Calu3 (cell line): Measurements from ENCODE around the gene ZBTB32. TPM values are rescaled to one million over a fixed set of nuclear protein-coding genes. Genes with fewer than 3 reads are reported as not detected.

ENCODE experiments used
- total RNA-seq: library from RNA; stranded (reverse); gene quantifications from 2 replicates; pipeline ENCODE4 v1.2.3, GENCODE V29; 2022

The ZBTB32 gene
- total RNA-seq, 1 experiment from 2014 or later = not detected

Other genes with a start within 250 kb of the ZBTB32 start
- not detected in 2 replicates for gene KRTDAP, start 214.1 kb upstream of the ZBTB32 start, total RNA-seq
- gene DMKN, start 190.9 kb upstream of the ZBTB32 start, total RNA-seq = 218 and 224 TPM in 2 replicates
- gene SBSN, start 176.2 kb upstream of the ZBTB32 start, total RNA-seq = not detected in 2 replicates
- gene GAPDHS, start 171.1 kb upstream of the ZBTB32 start, total RNA-seq = not detected in 2 replicates
- 114 and 118 TPM in 2 replicates for gene TMEM147, start 158.9 kb upstream of the ZBTB32 start, total RNA-seq
- not detected in 2 replicates for gene ATP4A, start 140.9 kb upstream of the ZBTB32 start, total RNA-seq
- not detected in 2 replicates for gene PMIS2, start 118.4 kb upstream of the ZBTB32 start, total RNA-seq
- gene HAUS5, start 91.8 kb upstream of the ZBTB32 start, total RNA-seq = 35.3 and 38.0 TPM in 2 replicates
- 148 and 162 TPM in 2 replicates for gene RBM42, start 75.5 kb upstream of the ZBTB32 start, total RNA-seq
- gene ETV2, start 62.8 kb upstream of the ZBTB32 start, total RNA-seq = 1.3 TPM in 1 of 2 replicates, not detected in the other
- gene COX6B1, start 56.2 kb upstream of the ZBTB32 start, total RNA-seq = 488 and 497 TPM in 2 replicates
- gene UPK1A, start 38.0 kb upstream of the ZBTB32 start, total RNA-seq = not detected in 2 replicates
- gene KMT2B, start 13.4 kb downstream of the ZBTB32 start, total RNA-seq = 65.2 and 65.3 TPM in 2 replicates
- 9.2 and 9.9 TPM in 2 replicates for gene IGFLR1, start 37.9 kb downstream of the ZBTB32 start, total RNA-seq
- 15.1 and 16.2 TPM in 2 replicates for gene U2AF1L4, start 40.9 kb downstream of the ZBTB32 start, total RNA-seq
- gene PSENEN, start 41.1 kb downstream of the ZBTB32 start, total RNA-seq = 114 and 126 TPM in 2 replicates
- gene LIN37, start 44.0 kb downstream of the ZBTB32 start, total RNA-seq = 12.4 and 15.9 TPM in 2 replicates
- 0.71 and 0.93 TPM in 2 replicates for gene HSPB6, start 52.5 kb downstream of the ZBTB32 start, total RNA-seq
- gene PROSER3, start 53.6 kb downstream of the ZBTB32 start, total RNA-seq = 70.3 and 70.7 TPM in 2 replicates
- gene ARHGAP33, start 71.0 kb downstream of the ZBTB32 start, total RNA-seq = 16.8 and 27.0 TPM in 2 replicates
- gene PRODH2, start 108.3 kb downstream of the ZBTB32 start, total RNA-seq = not detected in 2 replicates
- not detected in 2 replicates for gene NPHS1, start 147.9 kb downstream of the ZBTB32 start, total RNA-seq
- 0.17 and 0.26 TPM in 2 replicates for gene KIRREL2, start 152.4 kb downstream of the ZBTB32 start, total RNA-seq
- 11.5 and 15.8 TPM in 2 replicates for gene APLP1, start 164.0 kb downstream of the ZBTB32 start, total RNA-seq
- gene NFKBID, start 196.0 kb downstream of the ZBTB32 start, total RNA-seq = 14.9 and 15.6 TPM in 2 replicates
- not detected in 2 replicates for gene HCST, start 198.0 kb downstream of the ZBTB32 start, total RNA-seq
- not detected in 2 replicates for gene TYROBP, start 203.7 kb downstream of the ZBTB32 start, total RNA-seq
- 15.2 and 18.5 TPM in 2 replicates for gene LRFN3, start 231.8 kb downstream of the ZBTB32 start, total RNA-seq